Stimulated activated CD4-positive, alpha-beta T cell treated with anti-CD3 and anti-CD28 coated beads, Interleukin-1b, Interleukin-23, amount 100 ng/mL, for 1 hour (primary cell): Measurements from ENCODE around the gene S100A5.

Experiments used
- DNase-seq, 2 donors: peaks; one replicate each; pipeline ENCODE4 v3.0.0-alpha.2; 2020; ENCODE audit warnings: low read depth in 2 of 2

S100A5 gene

GRCh38 chr1:153547560-153548551 is 7.1 kb upstream of the S100A5 start:
- no peak for DNase-seq

GRCh38 chr1:153546796-153547559 is 6.2 kb upstream of the S100A5 start:
- DNase-seq, result no peak

- DNase-seq, result no peak
Measured at GRCh38 chr1:153546371-153546770, 5.6 kb upstream of the S100A5 start.

- peak; percentile 75 to 84 for DNase-seq
Measured at GRCh38 chr1:153545067-153546055, 4.6 kb upstream of the S100A5 start, which contains the start of gene S100A4. Gene S100A4, minus strand, starts transcription at chr1:153545806. Its CDS starts 1,012 bp downstream, at chr1:153544794.

GRCh38 chr1:153544453-153545066 is 3.8 kb upstream of the S100A5 start:
- no peak for DNase-seq

- no peak for DNase-seq
Measured at GRCh38 chr1:153543736-153544135, 3.0 kb upstream of the S100A5 start.

- DNase-seq, result no peak
Measured at GRCh38 chr1:153542956-153543711, 2.4 kb upstream of the S100A5 start.

- no peak for DNase-seq
Measured at GRCh38 chr1:153541641-153542590, 1.2 kb upstream of the S100A5 start.

GRCh38 chr1:153539395-153540093 is 1.2 kb downstream of the S100A5 start:
- DNase-seq, result no peak

GRCh38 chr1:153538315-153538821 is 2.4 kb downstream of the S100A5 start:
- DNase-seq, result no peak

- DNase-seq, result no peak
Measured at GRCh38 chr1:153537376-153537730, 3.4 kb downstream of the S100A5 start.

- no peak for DNase-seq
Measured at GRCh38 chr1:153536671-153537375, 3.9 kb downstream of the S100A5 start.

- peak; percentile 47 to 63 for DNase-seq
Measured at GRCh38 chr1:153536012-153536670, 4.6 kb downstream of the S100A5 start.

- DNase-seq, result no peak
Measured at GRCh38 chr1:153535242-153536011, 5.3 kb downstream of the S100A5 start, which contains the start of gene S100A6. Gene S100A6, minus strand, starts transcription at chr1:153535991. Its CDS starts 652 bp downstream, at chr1:153535339.

GRCh38 chr1:153534925-153535241 is 5.9 kb downstream of the S100A5 start:
- no peak for DNase-seq

- DNase-seq, result no peak
Measured at GRCh38 chr1:153534226-153534924, 6.4 kb downstream of the S100A5 start.
